GM18868 (cell line): Measurements from ENCODE around the gene ADAMTS2.

Experiments used
- ATAC-seq: cut with Tn5 transposase; IDR thresholded peaks from one replicate; pipeline ENCODE4 v1.9.1; 2021; ENCODE audit warnings: mild to moderate bottlenecking, moderate library complexity; ENCODE audit not compliant: unreplicated experiment

ADAMTS2 gene

GRCh38 chr5:179239256-179240135 lies 105.8 kb downstream of the ADAMTS2 start:
- no peak for ATAC-seq

GRCh38 chr5:179238628-179238970 lies 106.7 kb downstream of the ADAMTS2 start:
- no peak for ATAC-seq

- ATAC-seq, result no peak
These were observed 107.3 kb downstream of the ADAMTS2 start for GRCh38 chr5:179237770-179238627.

GRCh38 chr5:179235416-179236400 lies 109.6 kb downstream of the ADAMTS2 start:
- no peak for ATAC-seq

- no peak for ATAC-seq
These were observed 110.6 kb downstream of the ADAMTS2 start for GRCh38 chr5:179234563-179235135.

- ATAC-seq, result no peak
These were observed 111.2 kb downstream of the ADAMTS2 start for GRCh38 chr5:179233909-179234562.

GRCh38 chr5:179232091-179232735 lies 113.0 kb downstream of the ADAMTS2 start:
- ATAC-seq, result no peak

- ATAC-seq, result no peak
These were observed 114.0 kb downstream of the ADAMTS2 start for GRCh38 chr5:179231309-179231708.

- ATAC-seq, result no peak
These were observed 115.2 kb downstream of the ADAMTS2 start for GRCh38 chr5:179230061-179230461.

- ATAC-seq, result no peak
These were observed 115.9 kb downstream of the ADAMTS2 start for GRCh38 chr5:179229331-179229831.

- no peak for ATAC-seq
These were observed 116.7 kb downstream of the ADAMTS2 start for GRCh38 chr5:179228341-179229121.

GRCh38 chr5:179227580-179228311 lies 117.5 kb downstream of the ADAMTS2 start:
- ATAC-seq, result no peak

GRCh38 chr5:179227229-179227579 lies 118.1 kb downstream of the ADAMTS2 start:
- no peak for ATAC-seq

GRCh38 chr5:179226696-179227095 lies 118.6 kb downstream of the ADAMTS2 start:
- no peak for ATAC-seq

- ATAC-seq, result no peak
These were observed 119.9 kb downstream of the ADAMTS2 start for GRCh38 chr5:179225387-179225786.

GRCh38 chr5:179224741-179225140 lies 120.5 kb downstream of the ADAMTS2 start:
- ATAC-seq, result no peak

- no peak for ATAC-seq
These were observed 121.3 kb downstream of the ADAMTS2 start for GRCh38 chr5:179223961-179224360.

- no peak for ATAC-seq
These were observed 121.7 kb downstream of the ADAMTS2 start for GRCh38 chr5:179223528-179223927.
